ENCODE measurements around the gene NAPA.

Gene NAPA

GRCh38 chr19:47446534-47447469, 68.1 kb downstream of the NAPA start:
- Histone ChIP-seq H3K27me3 (ENCODE audit: insufficient read depth, low read depth, severe bottlenecking) (no peaks in the 10 kb centered on the region), H3K27ac (no peak overlapping the region), H3K9me3 (ENCODE audit: severe bottlenecking) (no peaks in the 10 kb centered on the region), H3K4me3 (ENCODE audit: low read depth, low read length) (no peak overlapping the region), H3K36me3 (peaks cover 25% of the 10 kb centered on the region)
- no peak for DNase-seq
- TF ChIP-seq, protein P1, sequence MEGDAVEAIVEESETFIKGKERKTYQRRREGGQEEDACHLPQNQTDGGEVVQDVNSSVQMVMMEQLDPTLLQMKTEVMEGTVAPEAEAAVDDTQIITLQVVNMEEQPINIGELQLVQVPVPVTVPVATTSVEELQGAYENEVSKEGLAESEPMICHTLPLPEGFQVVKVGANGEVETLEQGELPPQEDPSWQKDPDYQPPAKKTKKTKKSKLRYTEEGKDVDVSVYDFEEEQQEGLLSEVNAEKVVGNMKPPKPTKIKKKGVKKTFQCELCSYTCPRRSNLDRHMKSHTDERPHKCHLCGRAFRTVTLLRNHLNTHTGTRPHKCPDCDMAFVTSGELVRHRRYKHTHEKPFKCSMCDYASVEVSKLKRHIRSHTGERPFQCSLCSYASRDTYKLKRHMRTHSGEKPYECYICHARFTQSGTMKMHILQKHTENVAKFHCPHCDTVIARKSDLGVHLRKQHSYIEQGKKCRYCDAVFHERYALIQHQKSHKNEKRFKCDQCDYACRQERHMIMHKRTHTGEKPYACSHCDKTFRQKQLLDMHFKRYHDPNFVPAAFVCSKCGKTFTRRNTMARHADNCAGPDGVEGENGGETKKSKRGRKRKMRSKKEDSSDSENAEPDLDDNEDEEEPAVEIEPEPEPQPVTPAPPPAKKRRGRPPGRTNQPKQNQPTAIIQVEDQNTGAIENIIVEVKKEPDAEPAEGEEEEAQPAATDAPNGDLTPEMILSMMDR (IDR thresholded peaks at IDR 0.05; ENCODE audit: low read depth, low read length): no peak

GRCh38 chr19:47445937-47446402, 68.9 kb downstream of the NAPA start:
- no peak for DNase-seq
- H3K27ac ChIP-seq: no peak overlapping the region
- H3K27me3 ChIP-seq (ENCODE audit: insufficient read depth, low read depth, severe bottlenecking): no peaks in the 10 kb centered on the region
- H3K36me3 ChIP-seq: peaks cover 21% of the 10 kb centered on the region
- no peaks in the 10 kb centered on the region for H3K9me3 ChIP-seq (ENCODE audit: severe bottlenecking)
- H3K4me3 ChIP-seq (ENCODE audit: low read depth, low read length): no peak overlapping the region
- TF ChIP-seq, protein P1 (IDR thresholded peaks at IDR 0.05; ENCODE audit: low read depth, low read length): no peak

DNA sequence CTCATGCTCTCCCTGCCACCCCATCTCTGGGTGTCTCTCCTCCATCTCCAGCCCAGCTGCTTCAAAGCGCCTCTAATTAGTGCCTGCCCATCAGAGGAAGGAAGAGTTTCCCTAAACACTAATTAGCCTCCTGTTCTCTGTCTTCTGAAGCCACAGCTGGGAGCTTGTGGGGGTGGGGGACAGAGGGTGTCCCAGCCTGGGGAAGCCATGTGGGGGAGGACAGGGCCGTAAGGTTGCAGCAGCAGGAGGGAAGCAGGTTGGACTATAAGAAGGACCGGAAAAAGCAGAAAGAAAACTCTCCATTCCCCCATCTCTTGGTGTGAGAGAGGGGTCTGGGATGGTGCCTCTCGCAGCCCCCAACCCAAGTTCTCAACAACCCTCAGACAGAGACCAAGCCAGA, 69.3 kb downstream of the NAPA start:
- peaks cover 21% of the 10 kb centered on the region for H3K36me3 ChIP-seq
- H3K27ac ChIP-seq: no peak overlapping the region
- DNase-seq: no peak
- no peaks in the 10 kb centered on the region for H3K27me3 ChIP-seq (ENCODE audit: insufficient read depth, low read depth, severe bottlenecking)
- no peak overlapping the region for H3K4me3 ChIP-seq (ENCODE audit: low read depth, low read length)
- no peaks in the 10 kb centered on the region for H3K9me3 ChIP-seq (ENCODE audit: severe bottlenecking)
- TF ChIP-seq, protein P1 (IDR thresholded peaks at IDR 0.05; ENCODE audit: low read depth, low read length): no peak

GRCh38 chr19:47444388-47444821, 70.5 kb downstream of the NAPA start:
- H3K4me3 ChIP-seq (ENCODE audit: low read depth, low read length): no peak overlapping the region
- DNase-seq: no peak
- no peak overlapping the region for H3K27ac ChIP-seq
- no peaks in the 10 kb centered on the region for H3K27me3 ChIP-seq (ENCODE audit: insufficient read depth, low read depth, severe bottlenecking)
- TF ChIP-seq, protein P1 (IDR thresholded peaks at IDR 0.05; ENCODE audit: low read depth, low read length): no peak
- peaks cover 19% of the 10 kb centered on the region for H3K36me3 ChIP-seq
- H3K9me3 ChIP-seq (ENCODE audit: severe bottlenecking): no peaks in the 10 kb centered on the region

- H3K27ac ChIP-seq: no peak overlapping the region
- peaks cover 11% of the 10 kb centered on the region for H3K36me3 ChIP-seq
- H3K4me3 ChIP-seq (ENCODE audit: low read depth, low read length): no peak overlapping the region
- no peaks in the 10 kb centered on the region for H3K27me3 ChIP-seq (ENCODE audit: insufficient read depth, low read depth, severe bottlenecking)
- TF ChIP-seq, protein P1 (IDR thresholded peaks at IDR 0.05; ENCODE audit: low read depth, low read length): no peak
- no peaks in the 10 kb centered on the region for H3K9me3 ChIP-seq (ENCODE audit: severe bottlenecking)
- no peak for DNase-seq
Observed at GRCh38 chr19:47443331-47443730, 71.5 kb downstream of the NAPA start.
